ENCODE data around the gene LRRFIP2. TPM values are rescaled to one million over a fixed set of nuclear protein-coding genes. Genes with fewer than 3 reads are reported as not detected.

The LRRFIP2 gene
- total RNA-seq, 1 donor from 2014 or later = 62.4 TPM

GRCh38 chr3:37202035-37202434 lies 27.7 kb upstream of the LRRFIP2 start:
- no peak for FAIRE-seq
- H3K27me3 Mint-ChIP-seq (ENCODE audit: low read depth, unreplicated experiment) = no peaks in the 10 kb centered on the region

GRCh38 chr3:37200141-37200540 lies 25.8 kb upstream of the LRRFIP2 start:
- Mint-ChIP-seq H3K27me3 (ENCODE audit: low read depth, unreplicated experiment) (no peaks in the 10 kb centered on the region), H3K27ac (ENCODE audit: unreplicated experiment) (peak overlapping the region; percentile 81), H3K4me1 (ENCODE audit: low read depth, unreplicated experiment) (peaks cover 27% of the 10 kb centered on the region), H3K36me3 (ENCODE audit: low read depth, unreplicated experiment) (peaks cover 1% of the 10 kb centered on the region), H3K9me3 (ENCODE audit: unreplicated experiment) (peaks cover 3% of the 10 kb centered on the region), H3K4me3 (ENCODE audit: unreplicated experiment) (no peak overlapping the region)
- H3K27ac ChIP-seq (ENCODE audit: low read depth, low read length) = no peak overlapping the region
- no peak overlapping the region for H3K4me3 ChIP-seq (ENCODE audit: insufficient read depth, low read depth, low read length)
- H2AFZ ChIP-seq (ENCODE audit: low read depth, low read length) = no peak overlapping the region
- H4K20me1 ChIP-seq (ENCODE audit: insufficient read depth, low read length) = no peaks in the 10 kb centered on the region
- H3K27me3 ChIP-seq (ENCODE audit: insufficient read depth, low read length) = no peaks in the 10 kb centered on the region
- FAIRE-seq = no peak
- no peak for TF ChIP-seq CTCF (IDR thresholded peaks at IDR 0.05; ENCODE audit: insufficient read depth, low read depth, low read length)
- TF ChIP-seq EZH2 (IDR thresholded peaks at IDR 0.05; ENCODE audit: insufficient read depth, low read length) = no peak
- H3K4me1 ChIP-seq (ENCODE audit: insufficient read depth, low read length) = peaks cover 25% of the 10 kb centered on the region
- no peaks in the 10 kb centered on the region for H3K36me3 ChIP-seq (ENCODE audit: insufficient read depth, low read length)
- H3K9ac ChIP-seq (ENCODE audit: low read length) = no peak overlapping the region
- H3K4me2 ChIP-seq (ENCODE audit: low read length) = no peak overlapping the region
- no peaks in the 10 kb centered on the region for H3K9me3 ChIP-seq (ENCODE audit: insufficient read depth, low read depth, low read length)
- no peaks in the 10 kb centered on the region for H3K79me2 ChIP-seq (ENCODE audit: insufficient read depth, low read length)
- DNase-seq (ENCODE audit: low read depth) = no peak

More at GRCh38 chr3:37202035-37202434, 27.7 kb upstream of the LRRFIP2 start:
- H2AFZ ChIP-seq (ENCODE audit: low read depth, low read length) = no peak overlapping the region
- H3K79me2 ChIP-seq (ENCODE audit: insufficient read depth, low read length) = no peaks in the 10 kb centered on the region
- peaks cover 35% of the 10 kb centered on the region for H3K4me1 Mint-ChIP-seq (ENCODE audit: low read depth, unreplicated experiment)
- DNase-seq (ENCODE audit: low read depth) = no peak
- no peaks in the 10 kb centered on the region for H3K27me3 ChIP-seq (ENCODE audit: insufficient read depth, low read length)
- TF ChIP-seq CTCF (IDR thresholded peaks at IDR 0.05; ENCODE audit: insufficient read depth, low read depth, low read length) = no peak
- no peak overlapping the region for H3K27ac Mint-ChIP-seq (ENCODE audit: unreplicated experiment)
- H3K4me1 ChIP-seq (ENCODE audit: insufficient read depth, low read length) = peaks cover 28% of the 10 kb centered on the region
- H3K9me3 Mint-ChIP-seq (ENCODE audit: unreplicated experiment) = no peaks in the 10 kb centered on the region
- H3K36me3 ChIP-seq (ENCODE audit: insufficient read depth, low read length) = no peaks in the 10 kb centered on the region
- H3K27ac ChIP-seq (ENCODE audit: low read depth, low read length) = no peak overlapping the region
- H4K20me1 ChIP-seq (ENCODE audit: insufficient read depth, low read length) = no peaks in the 10 kb centered on the region
- H3K4me3 Mint-ChIP-seq (ENCODE audit: unreplicated experiment) = no peak overlapping the region
- no peak overlapping the region for H3K4me3 ChIP-seq (ENCODE audit: insufficient read depth, low read depth, low read length)
- H3K9ac ChIP-seq (ENCODE audit: low read length) = no peak overlapping the region
- H3K9me3 ChIP-seq (ENCODE audit: insufficient read depth, low read depth, low read length) = no peaks in the 10 kb centered on the region
- no peak overlapping the region for H3K4me2 ChIP-seq (ENCODE audit: low read length)
- H3K36me3 Mint-ChIP-seq (ENCODE audit: low read depth, unreplicated experiment) = no peaks in the 10 kb centered on the region

GRCh38 chr3:37198996-37199395 lies 24.6 kb upstream of the LRRFIP2 start:
- Mint-ChIP-seq H3K27ac (ENCODE audit: unreplicated experiment) (no peak overlapping the region), H3K27me3 (ENCODE audit: low read depth, unreplicated experiment) (no peaks in the 10 kb centered on the region), H3K4me3 (ENCODE audit: unreplicated experiment) (no peak overlapping the region), H3K9me3 (ENCODE audit: unreplicated experiment) (peaks cover 3% of the 10 kb centered on the region), H3K4me1 (ENCODE audit: low read depth, unreplicated experiment) (peaks cover 27% of the 10 kb centered on the region), H3K36me3 (ENCODE audit: low read depth, unreplicated experiment) (peaks cover 1% of the 10 kb centered on the region)
- H3K36me3 ChIP-seq (ENCODE audit: insufficient read depth, low read length) = no peaks in the 10 kb centered on the region
- no peaks in the 10 kb centered on the region for H3K27me3 ChIP-seq (ENCODE audit: insufficient read depth, low read length)
- TF ChIP-seq EZH2 (IDR thresholded peaks at IDR 0.05; ENCODE audit: insufficient read depth, low read length) = no peak
- TF ChIP-seq CTCF (IDR thresholded peaks at IDR 0.05; ENCODE audit: insufficient read depth, low read depth, low read length) = no peak
- H3K4me2 ChIP-seq (ENCODE audit: low read length) = peak overlapping the region; percentile 61
- H3K4me1 ChIP-seq (ENCODE audit: insufficient read depth, low read length) = peaks cover 25% of the 10 kb centered on the region
- no peaks in the 10 kb centered on the region for H3K9me3 ChIP-seq (ENCODE audit: insufficient read depth, low read depth, low read length)
- FAIRE-seq = no peak
- H4K20me1 ChIP-seq (ENCODE audit: insufficient read depth, low read length) = no peaks in the 10 kb centered on the region
- no peak overlapping the region for H3K4me3 ChIP-seq (ENCODE audit: insufficient read depth, low read depth, low read length)
- peak overlapping the region; percentile 67 for H3K9ac ChIP-seq (ENCODE audit: low read length)
- no peak overlapping the region for H2AFZ ChIP-seq (ENCODE audit: low read depth, low read length)
- DNase-seq (ENCODE audit: low read depth) = peak; percentile 80
- H3K79me2 ChIP-seq (ENCODE audit: insufficient read depth, low read length) = no peaks in the 10 kb centered on the region
- peak overlapping the region; percentile 81 for H3K27ac ChIP-seq (ENCODE audit: low read depth, low read length)
